BJ (cell line): ENCODE results near the gene OR10S1. TPM values are rescaled to one million over a fixed set of nuclear protein-coding genes. Genes with fewer than 3 reads are reported as not detected.
A peak's percentile ranks its signal among the peaks of the same experiment; 100 is the strongest.

ENCODE experiments used
- CTCF ChIA-PET: fragments of 350-600 bp; formaldehyde crosslinking; extraction: SDS; loops from one replicate; lab custom pipeline; 2021; ENCODE audit warnings: antibody characterized with exemption, inconsistent platforms; lab: Yijun Ruan, JAX
- POLR2A ChIA-PET: fragments of 300-600 bp; sonication (Branson Sonifier 250); formaldehyde crosslinking; extraction: SDS; loops from one replicate; lab custom pipeline; 2021; ENCODE audit warnings: antibody characterized with exemption; lab: Charles Lee
- DNase-seq: peaks from one replicate; pipeline ENCODE4 v3.0.0-alpha.2; 2011; ENCODE audit warnings: low read depth
- H3K27me3 ChIP-seq: 2 replicates; pipeline ENCODE4 v1.6.0; 2011; ENCODE audit warnings: low read length; ENCODE audit not compliant: control insufficient read depth, insufficient read depth
- H3K36me3 ChIP-seq: 2 replicates; pipeline ENCODE4 v1.5.1; 2011; ENCODE audit warnings: low read length; ENCODE audit not compliant: control insufficient read depth, insufficient read depth
- H3K4me3 ChIP-seq: 2 replicates; pipeline ENCODE4 v1.5.1; 2011; ENCODE audit warnings: low read depth, mild to moderate bottlenecking, control low read depth, low read length
- polyA plus RNA-seq: library from polyadenylated mRNA; depleted of rRNA; stranded (reverse); fragments of >200 nt; gene quantifications from 2 replicates; pipeline ENCODE4 v1.2.3, GENCODE V29; 2011
- TF ChIP-seq, protein P1 (sequence below): IDR thresholded peaks from 2 replicates; pipeline ENCODE4 v1.5.1; 2011; ENCODE audit warnings: low read depth, mild to moderate bottlenecking, control low read depth, inconsistent platforms, low read length, moderate library complexity; ENCODE audit not compliant: insufficient read depth

Gene OR10S1
- polyA plus RNA-seq, 1 experiment, result not detected

DNA sequence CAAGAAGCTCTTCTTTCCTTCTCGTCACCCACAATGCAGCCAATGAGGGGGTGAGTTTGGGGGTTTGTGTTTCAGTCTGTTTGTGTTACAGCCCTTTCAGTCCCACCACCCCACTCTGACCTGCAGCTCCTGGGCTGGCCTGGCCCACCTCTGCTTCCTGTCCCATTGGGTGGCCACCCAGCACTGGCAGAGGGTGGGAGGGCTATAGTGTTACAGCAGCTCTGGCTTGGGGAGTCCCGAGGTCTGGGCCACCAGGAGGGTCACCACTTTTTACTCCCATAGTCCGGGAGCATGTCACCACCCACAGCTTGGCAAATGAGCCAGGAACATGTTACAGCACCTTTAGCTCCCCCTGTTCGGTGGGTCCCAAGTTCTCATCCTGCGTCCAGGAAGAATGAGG is 1.7 kb upstream of the OR10S1 start:
- TF ChIP-seq, protein P1, sequence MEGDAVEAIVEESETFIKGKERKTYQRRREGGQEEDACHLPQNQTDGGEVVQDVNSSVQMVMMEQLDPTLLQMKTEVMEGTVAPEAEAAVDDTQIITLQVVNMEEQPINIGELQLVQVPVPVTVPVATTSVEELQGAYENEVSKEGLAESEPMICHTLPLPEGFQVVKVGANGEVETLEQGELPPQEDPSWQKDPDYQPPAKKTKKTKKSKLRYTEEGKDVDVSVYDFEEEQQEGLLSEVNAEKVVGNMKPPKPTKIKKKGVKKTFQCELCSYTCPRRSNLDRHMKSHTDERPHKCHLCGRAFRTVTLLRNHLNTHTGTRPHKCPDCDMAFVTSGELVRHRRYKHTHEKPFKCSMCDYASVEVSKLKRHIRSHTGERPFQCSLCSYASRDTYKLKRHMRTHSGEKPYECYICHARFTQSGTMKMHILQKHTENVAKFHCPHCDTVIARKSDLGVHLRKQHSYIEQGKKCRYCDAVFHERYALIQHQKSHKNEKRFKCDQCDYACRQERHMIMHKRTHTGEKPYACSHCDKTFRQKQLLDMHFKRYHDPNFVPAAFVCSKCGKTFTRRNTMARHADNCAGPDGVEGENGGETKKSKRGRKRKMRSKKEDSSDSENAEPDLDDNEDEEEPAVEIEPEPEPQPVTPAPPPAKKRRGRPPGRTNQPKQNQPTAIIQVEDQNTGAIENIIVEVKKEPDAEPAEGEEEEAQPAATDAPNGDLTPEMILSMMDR, result no peak
- no peak for DNase-seq
- Histone ChIP-seq H3K4me3 (no peak overlapping the region), H3K27me3 (no peaks in the 10 kb centered on the region), H3K36me3 (no peaks in the 10 kb centered on the region)
- ChIA-PET CTCF (no interaction called here), POLR2A (no interaction called here)

DNA sequence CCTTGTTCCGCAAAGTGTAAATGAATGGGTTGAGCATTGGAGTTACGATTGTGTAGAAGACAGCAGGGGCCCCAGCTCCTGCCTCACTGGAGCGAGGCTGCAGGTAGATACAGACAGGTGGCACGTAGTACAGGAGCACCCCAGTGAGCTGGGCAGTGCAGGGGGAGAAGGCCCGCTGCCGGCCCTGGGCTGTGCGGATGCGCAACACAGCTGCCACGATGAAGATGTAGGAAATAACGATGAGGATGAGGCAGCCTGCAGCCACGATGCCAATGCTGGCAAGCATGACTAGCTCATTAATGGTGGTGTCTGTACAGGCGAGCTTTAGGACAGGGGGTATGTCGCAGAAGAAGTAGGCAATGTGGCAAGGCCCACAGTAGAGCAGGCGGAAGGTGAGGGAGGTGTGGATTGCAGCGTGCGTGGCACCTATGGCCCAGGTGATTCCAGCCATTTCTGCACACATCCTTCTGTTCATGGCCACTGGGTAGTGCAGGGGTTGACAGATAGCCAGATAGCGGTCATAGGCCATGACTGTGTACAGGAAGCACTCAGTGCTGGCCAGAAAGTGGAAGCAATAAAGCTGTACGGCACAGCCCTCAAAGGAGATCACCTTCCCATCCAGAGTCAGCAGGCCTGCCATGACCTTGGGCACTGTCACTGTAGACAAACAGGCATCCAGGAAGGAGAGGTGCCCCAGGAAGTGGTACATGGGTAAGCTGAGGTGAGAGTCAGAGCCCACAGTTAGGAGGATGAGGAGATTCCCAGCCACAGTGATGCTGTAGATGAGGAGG is 616 bp downstream of the OR10S1 start:
- ChIA-PET CTCF (no interaction called here), POLR2A (no interaction called here)
- DNase-seq, result no peak
- Histone ChIP-seq H3K4me3 (no peak overlapping the region), H3K36me3 (no peaks in the 10 kb centered on the region), H3K27me3 (no peaks in the 10 kb centered on the region)
- TF ChIP-seq, protein P1, result no peak

DNA sequence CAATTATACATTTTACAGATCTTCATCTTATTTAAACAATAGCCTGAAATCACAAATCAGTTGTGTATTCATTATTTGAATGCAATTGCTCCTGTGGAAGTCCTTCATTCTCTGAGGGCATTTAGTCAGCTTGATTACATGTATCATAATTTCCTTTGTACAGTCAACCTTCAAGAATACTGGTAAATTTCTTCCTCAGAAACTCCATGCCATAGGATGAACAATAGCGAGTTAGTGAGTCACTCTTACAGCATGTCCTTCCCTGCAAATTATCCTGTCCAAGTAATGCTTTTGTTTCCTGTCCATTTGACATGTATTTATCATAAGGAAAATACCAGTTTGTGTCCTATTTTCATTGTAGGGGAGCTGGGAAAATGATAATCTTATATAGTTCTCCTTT is 3.8 kb downstream of the OR10S1 start:
- no peak overlapping the region for H3K4me3 ChIP-seq
- TF ChIP-seq, protein P1, result no peak
- CTCF ChIA-PET, result no interaction called here
- no peaks in the 10 kb centered on the region for H3K36me3 ChIP-seq
- POLR2A ChIA-PET, result no interaction called here
- no peaks in the 10 kb centered on the region for H3K27me3 ChIP-seq
- peak; percentile 17 for DNase-seq

DNA sequence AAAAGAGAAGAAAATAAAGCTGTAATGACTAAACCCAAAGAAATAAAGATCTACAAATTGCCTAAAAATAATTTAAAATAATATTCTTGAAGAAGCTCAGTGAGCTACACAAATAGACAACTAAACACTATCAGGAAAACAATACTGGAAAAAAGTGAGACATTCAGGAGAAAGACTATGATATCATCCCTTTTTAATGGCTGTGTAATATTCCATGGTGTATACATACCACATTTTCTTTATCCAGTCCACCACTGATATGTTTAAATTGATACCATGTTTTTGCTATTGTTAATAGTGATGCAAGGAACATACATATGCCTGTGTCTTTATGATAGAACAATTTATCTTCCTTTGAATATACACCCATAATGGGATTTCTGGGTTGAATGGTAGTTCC is 20.8 kb downstream of the OR10S1 start:
- CTCF ChIA-PET, result interaction anchor here (1.7 kb wide), 1 partner anchor 23 kb away, joined by 3 read pairs; no protein-coding TSS in a partner anchor
- H3K27me3 ChIP-seq, result no peaks in the 10 kb centered on the region
- TF ChIP-seq, protein P1, result no peak
- POLR2A ChIA-PET, result no interaction called here
- no peak overlapping the region for H3K4me3 ChIP-seq
- H3K36me3 ChIP-seq, result no peaks in the 10 kb centered on the region
- DNase-seq, result no peak

DNA sequence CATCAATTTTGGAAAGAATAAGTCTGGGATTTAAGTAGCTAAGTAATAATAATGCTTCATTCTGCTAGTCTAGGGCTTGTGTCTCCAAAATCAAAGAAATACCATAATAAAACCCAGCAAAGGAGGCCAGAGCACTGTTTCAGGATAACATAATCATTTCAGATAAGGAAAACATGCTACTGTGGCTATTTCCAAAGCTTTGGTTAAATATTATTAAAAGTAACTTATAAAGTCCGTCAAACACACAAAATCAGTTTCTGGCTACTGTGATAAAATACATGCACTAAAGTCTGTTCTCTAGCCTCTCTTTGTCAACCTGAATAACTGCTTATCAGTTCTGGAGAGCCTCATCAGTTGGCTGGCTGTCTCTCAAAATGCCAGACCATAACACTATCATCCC is 32.4 kb downstream of the OR10S1 start:
- no peaks in the 10 kb centered on the region for H3K36me3 ChIP-seq
- DNase-seq, result no peak
- H3K4me3 ChIP-seq, result no peak overlapping the region
- H3K27me3 ChIP-seq, result no peaks in the 10 kb centered on the region
- ChIA-PET POLR2A (no interaction called here), CTCF (no interaction called here)
- TF ChIP-seq, protein P1, result no peak
